GM19372 (cell line): ENCODE results near the gene EVL.

Source experiments
- ATAC-seq: cut with Tn5 transposase; IDR thresholded peaks from one replicate; pipeline ENCODE4 v1.9.1; 2021; ENCODE audit warnings: mild to moderate bottlenecking, low read depth, moderate library complexity; ENCODE audit not compliant: unreplicated experiment

Gene EVL

GRCh38 chr14:100064335-100065092, 708 bp upstream of the EVL start:
- peak; percentile 6 for ATAC-seq

DNA sequence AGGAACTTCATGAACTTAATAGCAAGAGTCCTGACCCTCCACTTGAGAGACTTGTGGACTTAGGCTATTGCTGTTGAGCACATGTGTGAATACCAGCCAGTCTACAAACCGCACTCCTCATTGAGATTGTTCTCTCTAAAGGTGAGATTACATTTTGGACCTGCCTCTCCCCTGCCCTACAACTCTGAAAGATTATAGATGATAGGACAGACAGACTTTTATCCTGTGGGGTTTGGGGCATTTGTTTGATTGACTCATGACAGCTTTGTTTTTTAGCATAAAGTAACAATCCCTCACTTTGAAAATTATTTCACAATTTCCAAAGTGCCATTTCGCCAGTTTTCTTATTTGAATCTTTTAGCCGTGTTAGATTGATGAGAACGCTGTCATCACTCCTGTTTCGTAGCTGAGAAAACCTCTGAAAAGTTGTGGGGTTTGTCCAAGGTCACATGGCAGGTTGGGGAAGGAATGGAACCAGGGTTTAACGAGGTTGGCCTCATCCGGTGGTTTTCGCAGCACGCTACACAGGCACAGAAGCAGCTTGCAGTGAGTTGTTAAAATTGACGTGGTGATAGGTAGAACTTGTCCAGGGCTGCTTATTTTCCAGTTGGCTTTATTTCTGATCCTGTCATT, 836 bp downstream of the EVL start:
- peak; percentile 33 for ATAC-seq

- ATAC-seq = no peak
These were observed 1.7 kb downstream of the EVL start for GRCh38 chr14:100066962-100067361.

DNA sequence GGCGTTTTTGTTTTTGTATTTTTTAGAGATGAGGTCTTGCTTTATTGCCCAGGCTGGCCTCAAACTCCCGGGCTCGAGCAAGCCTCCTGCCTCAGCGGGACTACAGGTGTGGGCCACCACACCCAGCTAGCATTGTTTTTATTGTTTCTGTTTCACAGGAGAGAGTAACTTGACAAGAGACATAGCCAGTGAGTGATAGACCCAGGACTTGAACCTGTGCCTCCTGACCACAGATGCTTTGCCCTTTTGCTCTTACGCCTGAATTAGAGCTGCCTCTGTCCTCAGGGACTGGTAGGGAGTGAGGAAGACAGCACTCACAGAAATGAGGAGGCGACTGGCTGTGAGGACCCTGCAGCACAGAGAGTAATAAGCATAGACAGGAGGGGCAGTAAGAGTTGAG, 2.3 kb downstream of the EVL start:
- no peak for ATAC-seq

GRCh38 chr14:100067971-100068959, 3.0 kb downstream of the EVL start:
- peak; percentile 26 for ATAC-seq

GRCh38 chr14:100069161-100069800, 4.1 kb downstream of the EVL start:
- ATAC-seq = no peak

- ATAC-seq = no peak
These were observed 5.1 kb downstream of the EVL start for GRCh38 chr14:100070310-100070709.

- no peak for ATAC-seq
These were observed 6.3 kb downstream of the EVL start for GRCh38 chr14:100071545-100071944.

DNA sequence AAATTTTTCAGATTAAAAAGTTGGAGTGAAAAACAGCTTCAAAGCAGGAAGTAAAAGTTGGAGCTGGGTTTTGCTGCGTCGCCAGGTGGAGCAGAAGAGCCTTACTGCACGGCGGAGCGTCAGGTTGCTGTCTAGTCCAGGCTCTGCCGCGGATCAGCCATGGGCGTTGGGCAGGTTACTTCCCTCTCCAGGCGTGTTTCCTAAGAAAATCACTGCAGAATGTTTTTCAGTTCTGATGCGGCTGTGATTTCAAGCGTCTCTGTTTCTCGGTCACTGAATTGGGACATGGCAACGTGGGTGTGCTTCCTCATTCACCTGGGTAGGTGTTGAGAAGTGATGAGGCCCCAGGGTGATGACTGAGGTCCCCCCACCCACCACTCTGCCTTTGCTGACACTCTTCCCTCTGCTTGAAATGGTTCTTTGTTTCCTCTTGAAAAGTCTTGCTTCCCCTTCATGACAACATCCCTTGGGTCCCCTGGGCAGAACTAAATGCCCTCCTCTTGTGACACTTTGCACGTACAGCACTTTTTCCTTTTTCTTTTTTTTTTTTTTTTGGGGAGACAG, 7.6 kb downstream of the EVL start:
- no peak for ATAC-seq

DNA sequence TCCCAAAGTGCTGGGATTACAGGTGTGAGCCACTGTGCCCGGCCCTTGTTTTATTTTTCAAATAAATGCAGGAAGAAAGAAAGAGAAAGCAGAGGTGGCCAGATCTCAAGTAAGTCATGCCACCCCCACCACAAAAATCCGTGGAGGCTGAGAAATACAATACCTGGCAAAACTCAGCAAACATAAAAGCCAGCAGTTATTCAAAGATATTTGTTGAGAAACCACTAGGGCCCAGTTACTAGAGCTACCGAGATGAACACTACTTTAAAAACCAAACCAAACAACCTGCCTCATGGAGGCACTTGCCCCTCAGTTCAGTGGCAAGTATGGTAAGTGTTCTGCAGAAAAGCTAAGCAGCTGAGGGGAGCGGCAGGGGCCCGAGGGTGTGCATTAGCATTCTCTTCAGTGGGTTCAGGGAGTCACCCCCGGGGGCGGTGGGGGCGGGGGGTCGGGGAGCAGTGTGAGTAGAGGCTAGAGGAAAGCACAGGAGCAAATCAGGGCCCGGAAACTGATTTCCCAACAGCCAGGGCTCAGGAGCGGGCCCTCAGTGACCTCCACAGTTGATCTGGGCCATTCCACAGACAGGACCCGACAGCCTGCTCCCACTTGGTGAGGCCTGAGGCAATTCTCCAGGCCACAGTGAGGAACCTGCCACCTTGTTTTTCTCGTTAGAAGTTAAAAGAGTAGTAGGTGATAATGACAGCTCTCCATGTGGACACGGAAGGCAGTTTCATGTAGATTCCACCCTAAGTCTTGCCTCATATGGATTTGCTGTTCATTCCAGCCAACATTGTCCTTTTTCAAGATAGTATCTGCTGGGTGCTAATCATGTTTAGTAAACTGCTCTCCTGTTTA, 8.6 kb downstream of the EVL start:
- no peak for ATAC-seq

DNA sequence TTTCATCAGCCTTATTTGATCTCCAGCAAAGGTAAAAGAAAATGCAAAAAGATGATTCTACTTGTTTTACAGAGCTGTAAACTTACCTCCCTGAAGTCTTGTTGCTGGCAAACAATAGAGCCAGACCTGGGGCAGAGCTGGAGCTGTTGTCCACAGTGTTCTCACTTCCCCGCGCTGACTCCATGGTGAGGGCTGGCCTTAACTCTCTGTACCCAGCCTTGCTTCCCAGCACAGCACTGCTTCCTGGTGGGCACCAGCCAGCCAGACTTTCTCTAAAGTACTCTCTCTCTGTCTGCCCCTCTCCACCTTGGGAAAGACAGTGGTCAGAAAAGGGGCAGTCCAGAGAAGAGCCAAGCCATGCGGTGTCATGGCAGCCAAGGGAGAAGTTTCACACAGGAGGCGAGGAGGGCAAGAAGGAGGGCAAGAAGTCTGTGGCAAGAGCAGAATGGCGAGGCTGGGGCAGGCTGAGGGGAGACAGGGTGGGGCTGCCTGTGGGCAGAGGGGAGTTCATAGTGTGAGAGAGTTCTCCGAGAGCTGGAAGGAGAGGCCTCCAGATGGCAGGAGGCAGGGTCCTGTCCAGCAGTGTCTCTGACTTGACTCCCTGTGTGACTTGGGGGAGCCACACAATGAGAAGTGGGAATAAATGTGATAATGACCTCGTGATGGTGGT, 9.3 kb downstream of the EVL start:
- ATAC-seq = no peak

DNA sequence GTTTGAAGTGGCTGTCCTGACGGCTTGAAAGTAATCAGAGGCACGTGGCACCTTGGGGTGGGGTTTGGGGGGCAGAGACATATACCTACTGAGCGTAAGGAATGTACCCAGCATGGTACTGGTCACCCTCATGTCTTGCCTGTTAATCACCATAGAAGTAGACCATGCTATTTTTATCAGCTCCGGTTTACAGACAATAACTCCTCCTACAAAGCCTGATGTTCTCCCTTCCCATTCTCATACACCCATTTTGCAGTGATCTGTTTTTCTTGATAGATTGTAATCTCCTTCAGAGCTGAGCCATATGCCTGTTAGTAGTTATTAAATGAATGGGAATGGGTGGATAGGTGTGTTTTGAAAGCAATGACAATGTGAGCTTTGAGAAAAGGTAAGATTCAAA, 10.5 kb downstream of the EVL start:
- ATAC-seq = no peak

- peak; percentile 48 for ATAC-seq
These were observed 10.9 kb downstream of the EVL start for GRCh38 chr14:100076133-100076532.

- no peak for ATAC-seq
These were observed 11.4 kb downstream of the EVL start for GRCh38 chr14:100076606-100077005.

GRCh38 chr14:100077441-100077840, 12.2 kb downstream of the EVL start:
- ATAC-seq = no peak

DNA sequence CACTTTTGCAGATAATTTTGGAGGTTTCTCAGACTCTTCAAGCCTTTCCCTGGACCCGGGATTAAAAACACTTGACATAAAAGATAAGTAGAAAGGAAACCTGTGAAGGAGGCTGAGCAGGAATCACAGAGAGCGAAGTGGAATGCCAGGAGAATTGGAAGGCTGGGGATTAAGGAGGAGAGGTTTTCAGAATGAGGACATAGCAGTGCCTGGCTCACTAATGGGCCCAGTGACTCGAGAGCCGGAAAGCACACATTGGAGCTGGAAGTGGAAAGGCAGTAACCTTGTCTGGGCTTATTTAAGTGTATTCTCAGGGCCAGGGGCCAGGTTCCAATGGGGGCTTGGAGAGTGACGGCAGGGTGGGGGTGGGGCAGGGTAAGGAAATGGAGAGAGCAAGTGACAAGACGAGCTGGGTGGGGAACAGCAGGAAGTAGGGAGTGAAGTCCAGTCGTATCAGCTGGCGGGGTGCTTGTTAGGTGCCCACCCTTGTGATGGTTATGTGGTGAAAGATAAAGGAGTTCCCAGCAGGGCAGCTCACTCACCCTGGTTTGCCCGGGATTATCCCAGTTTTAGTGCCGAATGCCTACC, 13.1 kb downstream of the EVL start:
- no peak for ATAC-seq

- no peak for ATAC-seq
These were observed 13.9 kb downstream of the EVL start for GRCh38 chr14:100078997-100079725.

DNA sequence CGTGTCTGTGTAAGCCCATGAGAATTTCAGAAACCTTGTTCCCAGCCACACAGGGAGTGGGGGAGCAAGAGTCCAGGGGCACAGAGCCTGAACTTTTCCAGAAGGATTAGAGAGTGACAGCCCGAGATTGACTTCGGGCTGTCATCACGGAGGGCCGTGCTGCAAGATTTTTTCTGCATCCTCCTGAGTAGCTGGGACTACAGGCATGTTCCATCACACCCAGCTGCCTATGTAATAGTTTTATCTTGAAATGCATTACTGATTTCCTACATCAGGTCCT, 14.4 kb downstream of the EVL start:
- no peak for ATAC-seq
